Endothelial cell of umbilical vein (primary cell): ENCODE results near the gene OMD. TPM values are rescaled to one million over a fixed set of nuclear protein-coding genes. Genes with fewer than 3 reads are reported as not detected.
A peak's percentile ranks its signal among the peaks of the same experiment; 100 is the strongest.

Source experiments
- BruUV-seq: library from RNA; stranded (reverse); fragments of 400-500 nt; replicated peaks from 2 replicates; lab custom pipeline; 2021; lab: Mats Ljungman, UMichigan
- CTCF ChIA-PET: fragments of 300-600, 350-600 bp; sonication (Branson Sonifier 250); formaldehyde crosslinking; loops from one replicate; lab custom pipeline; 2021; ENCODE audit warnings: antibody characterized with exemption, inconsistent platforms; lab: Charles Lee
- POLR2A ChIA-PET: fragments of 300-600, 350-600 bp; sonication (Branson Sonifier 250); formaldehyde crosslinking; loops from one replicate; lab custom pipeline; 2021; ENCODE audit warnings: antibody characterized with exemption, inconsistent platforms; lab: Charles Lee
- DNase-seq: peaks from one replicate; pipeline ENCODE4 v3.0.0-alpha.2; 2011; ENCODE audit warnings: low read depth, low spot score
- FAIRE-seq: peaks from 2 replicates; lab custom pipeline; 2011; peaks lifted over from hg19 to GRCh38; lab: Jason Lieb, UNC
- H2AFZ ChIP-seq: 2 replicates; pipeline ENCODE4 v1.6.0; 2012; ENCODE audit warnings: low read depth, low read length, control low read depth, inconsistent platforms
- H3K27ac ChIP-seq: 2 replicates; pipeline ENCODE4 v1.5.1; 2011; ENCODE audit warnings: low read depth, mild to moderate bottlenecking, control low read depth, low read length, moderate library complexity; ENCODE audit not compliant: insufficient read depth
- H3K27me3 ChIP-seq, 2 experiments: 2 replicates each; pipeline versions ENCODE4 v1.6.0 to v1.6.1; 2011; ENCODE audit warnings: low read length in 2 of 2, mixed read lengths in 1 of 2; ENCODE audit not compliant: control insufficient read depth in 2 of 2, insufficient read depth in 2 of 2
- H3K36me3 ChIP-seq, 2 experiments: 2 replicates in 1 of 2; 3 replicates in 1 of 2; pipeline ENCODE4 v1.5.1; 2011; ENCODE audit warnings: low read length in 2 of 2, mild to moderate bottlenecking in 1 of 2, moderate library complexity in 1 of 2; ENCODE audit not compliant: control insufficient read depth in 2 of 2, insufficient read depth in 2 of 2; ENCODE audit errors: extremely low read depth in 1 of 2
- H3K4me1 ChIP-seq: 3 replicates; pipeline ENCODE4 v1.5.1; 2011; ENCODE audit warnings: mild to moderate bottlenecking, low read length; ENCODE audit not compliant: control insufficient read depth, insufficient read depth; ENCODE audit errors: extremely low read depth
- H3K4me2 ChIP-seq: 2 replicates; pipeline ENCODE4 v1.6.1; 2011; ENCODE audit warnings: low read length, control low read depth, mixed read lengths; ENCODE audit not compliant: insufficient read depth
- H3K4me3 ChIP-seq, 3 experiments: fragments of 200-600 bp in 1 of 3; sonication (generic), shearing (Covaris generic) in 1 of 3; replicated peaks in 1 of 3; 2 replicates each; pipeline ENCODE4 v1.5.1; 2011 to 2016; ENCODE audit warnings: control low read depth in 3 of 3, low read length in 3 of 3, mild to moderate bottlenecking in 2 of 3, inconsistent platforms in 1 of 3, low read depth in 1 of 3, moderate library complexity in 1 of 3; ENCODE audit not compliant: insufficient read depth in 1 of 3
- H3K79me2 ChIP-seq: 2 replicates; pipeline ENCODE4 v1.6.0; 2012; ENCODE audit warnings: low read length, inconsistent platforms; ENCODE audit not compliant: control insufficient read depth, insufficient read depth
- H3K9ac ChIP-seq: replicated peaks from 2 replicates; pipeline ENCODE3; 2011; ENCODE audit warnings: low read length, control low read depth; ENCODE audit not compliant: insufficient read depth; ENCODE audit errors: extremely low read depth
- H3K9me1 ChIP-seq: replicated peaks from 3 replicates; pipeline ENCODE4 v1.6.0; 2011; ENCODE audit warnings: mild to moderate bottlenecking, low read length; ENCODE audit not compliant: control insufficient read depth, insufficient read depth; ENCODE audit errors: extremely low read depth
- H3K9me3 ChIP-seq: replicated peaks from 2 replicates; pipeline ENCODE4 v1.5.1; 2012; ENCODE audit warnings: low read length, inconsistent platforms; ENCODE audit not compliant: control insufficient read depth, insufficient read depth
- H4K20me1 ChIP-seq: replicated peaks from 2 replicates; pipeline ENCODE3; 2011; ENCODE audit warnings: mild to moderate bottlenecking, low read length; ENCODE audit not compliant: control insufficient read depth, insufficient read depth; ENCODE audit errors: extremely low read depth
- EZH2 ChIP-seq: IDR thresholded peaks from 2 replicates; pipeline ENCODE4 v1.6.1; 2012; ENCODE audit warnings: borderline replicate concordance, low read depth, mild to moderate bottlenecking, moderate library complexity, low read length, inconsistent platforms; ENCODE audit not compliant: severe bottlenecking
- FOS ChIP-seq: IDR thresholded peaks from 2 replicates; pipeline ENCODE4 v1.6.1; 2011; ENCODE audit warnings: mild to moderate bottlenecking, low read length, moderate library complexity, borderline replicate concordance; ENCODE audit not compliant: insufficient read depth
- GATA2 ChIP-seq: IDR thresholded peaks from 2 replicates; pipeline ENCODE4 v1.7.0; 2011; ENCODE audit warnings: low read depth, mild to moderate bottlenecking, moderate library complexity, mixed read lengths, low read length; ENCODE audit not compliant: insufficient read length, insufficient read depth
- JUN ChIP-seq: IDR thresholded peaks from 2 replicates; pipeline ENCODE4 v1.6.1; 2011; ENCODE audit warnings: borderline replicate concordance, low read depth; ENCODE audit not compliant: insufficient read length, insufficient read depth
- MYC ChIP-seq: IDR thresholded peaks from one replicate; pipeline ENCODE4 v1.6.1; 2011; ENCODE audit warnings: mild to moderate bottlenecking, low read depth, low read length
- POLR2A ChIP-seq: IDR thresholded peaks from 2 replicates; pipeline ENCODE4 v1.6.1; 2012; ENCODE audit warnings: low read depth, mild to moderate bottlenecking, control low read depth, low read length
- POLR2AphosphoS5 ChIP-seq: IDR thresholded peaks from 2 replicates; pipeline ENCODE4 v1.6.1; 2012; ENCODE audit warnings: low read depth, mild to moderate bottlenecking, control low read depth, low read length, moderate library complexity; ENCODE audit not compliant: insufficient read depth
- dilution Hi-C: fragments of 300-500 bp; cut with MboI; formaldehyde crosslinking; loops from one replicate; pipeline ENCODE4 v1.15.0; 2019; ENCODE audit warnings: low sequenced_read_pairs; ENCODE audit not compliant: extremely low pct_ligation_motif_present
- intact Hi-C: fragments of 100-400 bp; cut with micrococcal nuclease; formaldehyde crosslinking; loops from one replicate; pipeline ENCODE4 v1.10.0; 2022
- polyA plus RNA-seq, 4 experiments: library from polyadenylated mRNA; depleted of rRNA in 3 of 4; stranded (reverse) in 3 of 4; unstranded in 1 of 4; fragments of >200 nt; gene quantifications; 2 replicates each; pipeline versions ENCODE4 v1.2.1 to v1.2.3, GENCODE V29; 2011 to 2012; ENCODE audit warnings: missing spikeins in 1 of 4
- total RNA-seq: library from RNA; stranded (reverse); gene quantifications from 2 replicates; pipeline ENCODE4 v1.2.3, GENCODE V29; 2021
- TF ChIP-seq, protein P1 (sequence below): IDR thresholded peaks from 2 replicates; pipeline ENCODE4 v1.6.1; 2011; ENCODE audit not compliant: insufficient read depth, insufficient read length
- TF ChIP-seq, protein P2 (sequence below), 2 donors: IDR thresholded peaks; 1 replicate in 1 of 2; 2 replicates in 1 of 2; pipeline ENCODE4 v1.5.1; 2011; ENCODE audit warnings: low read length in 2 of 2, mild to moderate bottlenecking in 2 of 2, moderate library complexity in 2 of 2, control low read depth in 1 of 2, inconsistent platforms in 1 of 2, low read depth in 1 of 2; ENCODE audit not compliant: insufficient read depth in 1 of 2; ENCODE audit errors: extremely low read depth in 1 of 2

The OMD gene
- total and polyA plus RNA-seq, 2 donors (not counting 3 experiments of a cell fraction or from before 2014, with no cell fraction given): not detected

DNA sequence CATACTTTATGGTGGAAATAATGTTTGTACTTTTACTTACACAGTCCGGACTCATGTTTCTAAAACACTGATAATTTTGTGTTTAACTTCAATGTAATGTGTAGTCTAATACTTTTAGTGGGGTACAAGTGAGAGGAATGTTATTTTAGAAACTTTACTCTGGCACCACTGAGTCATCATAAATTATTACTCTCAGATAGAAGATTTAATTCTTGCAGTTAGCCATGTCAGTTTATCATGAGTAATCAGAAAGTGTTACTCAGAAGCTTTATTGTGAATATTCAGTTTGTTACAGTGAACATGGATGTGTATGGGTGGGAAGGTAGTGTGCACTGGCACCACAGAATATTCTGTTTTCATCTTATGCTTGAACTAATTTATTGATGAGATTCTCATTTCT lies 39.9 kb downstream of the OMD start:
- dilution Hi-C loops (no loop called here), intact Hi-C loops (no loop called here)
- Histone ChIP-seq H3K4me2 (peak overlapping the region; percentile 4), H4K20me1 (no peaks in the 10 kb centered on the region), H3K4me3 (no peak overlapping the region), H3K4me1 (peaks cover 6% of the 10 kb centered on the region), H3K27me3 (no peaks in the 10 kb centered on the region), H3K36me3 (no peaks in the 10 kb centered on the region), H3K27ac (no peak overlapping the region), H3K79me2 (no peaks in the 10 kb centered on the region), H2AFZ (no peak overlapping the region), H3K9ac (peak overlapping the region; percentile 6), H3K9me3 (no peaks in the 10 kb centered on the region), H3K9me1 (no peaks in the 10 kb centered on the region)
- BruUV-seq: no TSS peak
- no peak for TF ChIP-seq POLR2AphosphoS5
- TF ChIP-seq GATA2: no peak
- no peak for TF ChIP-seq MYC
- no peak for TF ChIP-seq EZH2
- TF ChIP-seq JUN: no peak
- TF ChIP-seq, protein P1, sequence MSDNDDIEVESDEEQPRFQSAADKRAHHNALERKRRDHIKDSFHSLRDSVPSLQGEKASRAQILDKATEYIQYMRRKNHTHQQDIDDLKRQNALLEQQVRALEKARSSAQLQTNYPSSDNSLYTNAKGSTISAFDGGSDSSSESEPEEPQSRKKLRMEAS: no peak
- TF ChIP-seq FOS: peak; percentile 32
- CTCF ChIA-PET: interaction anchor here (0.6 to 1.5 kb wide), 5 partner anchors 18 to 193 kb away, joined by 3 to 4 read pairs (median 3); no protein-coding TSS in a partner anchor
- POLR2A ChIA-PET: no interaction called here
- DNase-seq (peak; percentile 55), FAIRE-seq (no peak)

DNA sequence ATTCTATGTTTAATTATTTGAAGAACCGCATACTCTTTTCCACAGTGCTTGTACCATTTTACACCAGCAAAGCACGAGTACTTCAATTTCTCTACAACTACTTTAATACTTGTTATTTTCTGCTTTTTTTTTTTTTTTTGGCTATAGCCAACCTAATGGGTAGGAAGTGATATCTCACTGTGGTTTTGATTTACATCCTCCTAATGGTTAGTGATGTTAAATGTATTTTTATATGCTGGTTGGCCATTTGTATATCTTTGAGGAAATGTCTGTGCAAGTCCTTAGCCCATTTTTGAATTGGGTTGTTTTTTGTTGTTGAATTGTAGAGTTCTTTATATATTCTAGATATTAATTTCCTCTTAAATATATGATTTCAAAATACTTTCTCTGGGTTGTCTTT lies 42.5 kb downstream of the OMD start:
- no peaks in the 10 kb centered on the region for H3K27me3 ChIP-seq
- dilution Hi-C loops: no loop called here
- TF ChIP-seq FOS: no peak
- TF ChIP-seq, protein P2, sequence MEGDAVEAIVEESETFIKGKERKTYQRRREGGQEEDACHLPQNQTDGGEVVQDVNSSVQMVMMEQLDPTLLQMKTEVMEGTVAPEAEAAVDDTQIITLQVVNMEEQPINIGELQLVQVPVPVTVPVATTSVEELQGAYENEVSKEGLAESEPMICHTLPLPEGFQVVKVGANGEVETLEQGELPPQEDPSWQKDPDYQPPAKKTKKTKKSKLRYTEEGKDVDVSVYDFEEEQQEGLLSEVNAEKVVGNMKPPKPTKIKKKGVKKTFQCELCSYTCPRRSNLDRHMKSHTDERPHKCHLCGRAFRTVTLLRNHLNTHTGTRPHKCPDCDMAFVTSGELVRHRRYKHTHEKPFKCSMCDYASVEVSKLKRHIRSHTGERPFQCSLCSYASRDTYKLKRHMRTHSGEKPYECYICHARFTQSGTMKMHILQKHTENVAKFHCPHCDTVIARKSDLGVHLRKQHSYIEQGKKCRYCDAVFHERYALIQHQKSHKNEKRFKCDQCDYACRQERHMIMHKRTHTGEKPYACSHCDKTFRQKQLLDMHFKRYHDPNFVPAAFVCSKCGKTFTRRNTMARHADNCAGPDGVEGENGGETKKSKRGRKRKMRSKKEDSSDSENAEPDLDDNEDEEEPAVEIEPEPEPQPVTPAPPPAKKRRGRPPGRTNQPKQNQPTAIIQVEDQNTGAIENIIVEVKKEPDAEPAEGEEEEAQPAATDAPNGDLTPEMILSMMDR (IDR thresholded peaks at IDR 0.05; ENCODE audit: extremely low read depth in 1 of 2, insufficient read depth in 1 of 2, low read depth in 1 of 2, low read length in 2 of 2): no peak
- TF ChIP-seq, protein P1: no peak
- no peak for TF ChIP-seq POLR2A
- TF ChIP-seq GATA2: no peak
- no peak for TF ChIP-seq POLR2AphosphoS5
- no peak for TF ChIP-seq EZH2
- no peak for TF ChIP-seq MYC
- TF ChIP-seq JUN: no peak
- FAIRE-seq: no peak
- DNase-seq: no peak
- intact Hi-C loops: no loop called here
- POLR2A ChIA-PET: no interaction called here
- no peaks in the 10 kb centered on the region for H3K9me3 ChIP-seq
- H3K27ac ChIP-seq: no peak overlapping the region
- H2AFZ ChIP-seq: no peak overlapping the region
- no peaks in the 10 kb centered on the region for H3K79me2 ChIP-seq
- CTCF ChIA-PET: no interaction called here
- BruUV-seq: no TSS peak
- no peaks in the 10 kb centered on the region for H4K20me1 ChIP-seq
- no peak overlapping the region for H3K9ac ChIP-seq
- no peaks in the 10 kb centered on the region for H3K36me3 ChIP-seq
- H3K9me1 ChIP-seq: no peaks in the 10 kb centered on the region
- peaks cover 6% of the 10 kb centered on the region for H3K4me1 ChIP-seq
- no peak overlapping the region for H3K4me3 ChIP-seq
- H3K4me2 ChIP-seq: no peak overlapping the region
